ENCODE data around the gene UBXN7.
"Not testable (repeated sequence)": the region's sequence is repeated elsewhere in the genome, so short reads cannot be mapped to it uniquely, and the experiment has no call there.

GRCh38 chr3:196386034-196386433 lies 46.2 kb downstream of the UBXN7 start:
- not testable (repeated sequence) for TF ChIP-seq EZH2 (IDR thresholded peaks at IDR 0.05; ENCODE audit: borderline replicate concordance, low read depth, low read length, severe bottlenecking)
- TF ChIP-seq, protein P1, sequence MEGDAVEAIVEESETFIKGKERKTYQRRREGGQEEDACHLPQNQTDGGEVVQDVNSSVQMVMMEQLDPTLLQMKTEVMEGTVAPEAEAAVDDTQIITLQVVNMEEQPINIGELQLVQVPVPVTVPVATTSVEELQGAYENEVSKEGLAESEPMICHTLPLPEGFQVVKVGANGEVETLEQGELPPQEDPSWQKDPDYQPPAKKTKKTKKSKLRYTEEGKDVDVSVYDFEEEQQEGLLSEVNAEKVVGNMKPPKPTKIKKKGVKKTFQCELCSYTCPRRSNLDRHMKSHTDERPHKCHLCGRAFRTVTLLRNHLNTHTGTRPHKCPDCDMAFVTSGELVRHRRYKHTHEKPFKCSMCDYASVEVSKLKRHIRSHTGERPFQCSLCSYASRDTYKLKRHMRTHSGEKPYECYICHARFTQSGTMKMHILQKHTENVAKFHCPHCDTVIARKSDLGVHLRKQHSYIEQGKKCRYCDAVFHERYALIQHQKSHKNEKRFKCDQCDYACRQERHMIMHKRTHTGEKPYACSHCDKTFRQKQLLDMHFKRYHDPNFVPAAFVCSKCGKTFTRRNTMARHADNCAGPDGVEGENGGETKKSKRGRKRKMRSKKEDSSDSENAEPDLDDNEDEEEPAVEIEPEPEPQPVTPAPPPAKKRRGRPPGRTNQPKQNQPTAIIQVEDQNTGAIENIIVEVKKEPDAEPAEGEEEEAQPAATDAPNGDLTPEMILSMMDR (IDR thresholded peaks at IDR 0.05; ENCODE audit: borderline replicate concordance, extremely low read depth, low read length, poor library complexity, severe bottlenecking) = not testable (repeated sequence)

Measured in DND-41 (cell line).